Inflammatory macrophage treated with lipopolysaccharide for 1 hour (primary cell): ENCODE results near the gene ACKR3.

Source experiments
- DNase-seq, 2 donors: peaks; one replicate each; pipeline ENCODE4 v3.0.0-alpha.2; 2020 to 2022

The ACKR3 gene

GRCh38 chr2:236569573-236569973 is at the start of gene ACKR3:
Gene ACKR3, plus strand, starts transcription at chr2:236569825. Its CDS starts 10,641 bp downstream, at chr2:236580466.
- DNase-seq, result peak; percentile 77 to 79

- DNase-seq, result no peak
Observed at GRCh38 chr2:236521556-236521955, 48.1 kb upstream of the ACKR3 start.

DNA sequence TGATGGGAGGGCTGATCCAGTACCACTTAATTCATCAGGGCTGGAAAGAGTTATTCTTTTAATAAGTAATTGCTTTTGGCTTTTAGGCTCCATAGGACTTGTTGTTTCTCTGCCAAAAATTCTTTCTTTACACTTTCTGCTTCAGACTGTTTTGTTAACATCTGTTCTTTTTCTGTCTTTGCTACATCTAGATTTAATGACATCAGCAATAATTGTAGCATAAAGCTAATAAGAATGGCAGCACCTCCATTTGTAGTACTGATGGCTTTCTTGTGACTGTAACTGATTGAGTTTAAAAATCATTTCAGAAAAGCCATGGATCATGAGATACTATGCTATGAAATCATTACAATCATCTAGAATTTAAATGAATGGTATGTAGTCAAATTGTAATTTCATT is 46.4 kb upstream of the ACKR3 start:
- no peak for DNase-seq

DNA sequence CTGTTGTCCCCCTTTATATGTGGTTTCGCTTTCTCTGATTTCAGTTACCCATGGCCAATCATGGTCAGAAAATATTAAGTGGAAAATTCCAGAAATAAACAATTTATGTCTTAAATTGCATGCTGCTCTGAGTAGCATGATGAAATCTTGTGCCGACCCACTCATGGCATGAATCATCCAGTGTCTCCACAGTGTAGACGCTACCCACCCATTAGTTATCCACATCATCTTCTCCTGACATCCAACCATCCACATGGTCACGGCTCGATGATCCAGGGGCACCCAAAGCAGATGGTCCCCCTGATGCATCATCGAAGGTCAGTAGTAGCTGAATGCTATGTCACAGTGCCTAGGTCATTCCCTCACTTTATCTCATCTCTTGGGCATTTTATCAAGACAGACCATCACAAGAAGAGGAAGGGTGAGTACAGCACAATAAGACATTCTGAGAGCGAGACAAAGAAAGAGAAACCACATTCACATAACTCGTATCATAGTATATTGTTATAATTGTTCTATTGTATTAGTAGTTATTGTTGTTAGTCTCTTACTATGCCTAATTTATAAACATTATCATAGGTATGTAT is 44.1 kb upstream of the ACKR3 start:
- peak; percentile 35 to 56 for DNase-seq

DNA sequence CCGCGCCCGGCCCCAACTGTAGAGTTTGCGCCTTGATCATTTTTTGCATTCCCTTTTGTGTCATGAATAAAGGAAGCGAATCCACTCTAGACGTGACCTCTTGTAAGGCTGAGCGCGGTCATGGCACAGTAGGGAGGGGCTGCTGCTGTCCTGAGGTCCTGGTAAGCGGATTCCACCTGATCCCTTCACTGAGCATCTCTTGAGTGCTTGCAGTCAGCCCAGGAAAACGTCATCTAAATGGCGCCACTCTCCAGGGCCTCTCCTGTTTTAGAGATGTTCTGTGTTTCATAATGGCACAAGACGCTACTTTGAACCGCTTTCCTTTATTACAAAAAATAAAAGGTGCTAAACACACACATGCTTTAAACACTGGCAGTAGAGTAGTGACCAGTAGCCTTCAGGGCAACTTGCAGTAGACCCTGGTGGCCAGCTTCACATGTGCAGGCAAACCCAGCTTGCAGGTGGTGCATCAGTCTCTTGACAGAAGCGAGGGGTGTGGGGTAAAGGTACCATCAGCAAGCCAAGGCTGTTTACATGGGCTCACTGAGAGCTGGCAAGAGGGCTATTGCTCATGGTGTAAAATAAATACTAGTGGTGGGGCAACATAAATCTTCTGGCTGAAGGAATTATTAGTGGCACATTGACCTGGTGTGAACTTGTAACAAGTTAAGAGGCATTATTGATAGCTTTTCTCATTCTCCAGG is 43.0 kb upstream of the ACKR3 start:
- no peak for DNase-seq

DNA sequence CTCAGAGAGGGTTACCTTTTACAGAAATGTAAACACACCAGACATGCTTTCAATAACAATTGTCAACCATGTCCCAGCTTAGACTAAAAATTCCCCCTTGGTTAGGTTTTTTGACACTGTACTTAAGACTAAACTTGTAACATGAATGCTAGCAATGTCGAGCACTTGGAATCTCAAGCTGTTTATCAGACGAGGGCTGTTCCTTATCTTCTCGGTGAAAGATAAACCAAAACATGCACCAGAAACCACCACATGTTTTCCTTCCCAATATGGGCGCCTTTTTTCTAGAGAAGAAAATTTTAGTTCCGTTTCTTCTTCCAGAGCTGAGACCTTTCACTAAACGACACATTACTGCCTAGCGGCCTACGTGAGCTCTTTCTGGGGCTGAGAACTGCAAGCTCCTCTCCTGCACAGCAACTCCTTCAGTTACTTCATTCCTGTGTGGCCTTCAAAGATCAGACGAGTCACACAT is 42.4 kb upstream of the ACKR3 start:
- no peak for DNase-seq

DNA sequence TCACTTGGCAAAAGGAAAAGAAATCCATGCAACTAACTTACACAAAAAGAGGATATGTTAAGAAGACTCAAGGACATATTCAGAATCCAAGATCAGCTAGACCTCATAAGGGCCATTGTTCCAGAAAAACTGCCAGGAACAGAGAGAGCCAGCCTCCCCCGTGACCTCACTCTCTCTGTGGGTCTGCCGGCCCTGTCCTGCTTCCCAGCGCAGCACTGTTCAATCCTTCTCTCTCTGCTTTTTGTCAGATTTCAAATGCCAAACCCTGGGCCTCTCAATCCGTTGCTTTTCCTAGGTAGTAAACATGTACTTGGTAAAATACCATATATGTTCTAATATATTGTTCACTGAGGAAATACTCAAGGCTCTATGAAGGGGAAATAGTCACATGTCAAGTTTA is 40.0 kb upstream of the ACKR3 start:
- DNase-seq, result no peak

- no peak for DNase-seq
Observed at GRCh38 chr2:236530512-236530911, 39.1 kb upstream of the ACKR3 start.

DNA sequence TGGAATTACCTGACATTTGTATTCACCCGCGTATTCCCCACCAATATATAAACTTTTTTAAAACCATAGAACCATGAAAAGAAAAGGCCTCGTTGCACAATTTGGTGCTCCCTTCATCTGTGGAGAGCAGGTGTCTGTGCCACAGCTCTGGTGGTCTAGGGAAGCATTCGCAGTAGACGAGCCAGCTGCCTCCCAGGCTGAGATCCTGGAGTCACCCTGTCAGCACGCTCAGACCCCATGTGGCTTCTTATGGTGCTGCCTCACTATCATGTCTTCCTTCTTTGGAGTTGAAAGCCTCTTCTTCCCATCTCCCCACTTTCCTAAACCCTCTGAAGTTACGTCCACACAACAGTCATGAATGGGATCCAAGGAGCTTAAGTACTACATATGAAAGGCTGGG is 38.4 kb upstream of the ACKR3 start:
- no peak for DNase-seq

GRCh38 chr2:236531996-236532395 is 37.6 kb upstream of the ACKR3 start:
- no peak for DNase-seq

- no peak for DNase-seq
Observed at GRCh38 chr2:236533343-236533742, 36.3 kb upstream of the ACKR3 start.

DNA sequence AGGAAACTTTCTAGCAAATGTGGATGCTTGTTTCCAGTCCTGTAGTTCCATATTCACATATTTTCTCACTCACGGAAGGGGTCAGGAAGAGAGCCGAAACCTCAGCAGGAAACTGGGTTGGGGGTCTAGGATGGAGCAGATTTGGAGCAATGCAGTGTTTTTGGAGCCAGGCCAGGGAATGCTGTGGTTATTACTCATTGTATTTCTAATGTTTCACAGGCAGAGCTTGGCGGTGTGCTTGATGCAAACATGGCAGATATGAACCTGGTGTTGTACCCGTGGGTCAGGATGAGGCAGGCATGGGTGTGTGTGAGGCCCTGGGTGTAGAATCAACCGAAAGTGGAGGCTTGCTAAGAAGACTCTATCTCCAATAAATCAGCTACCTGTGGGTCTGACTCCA is 34.6 kb upstream of the ACKR3 start:
- no peak for DNase-seq

- DNase-seq, result no peak
Observed at GRCh38 chr2:236536727-236537398, 32.8 kb upstream of the ACKR3 start.

GRCh38 chr2:236538242-236538641 is 31.4 kb upstream of the ACKR3 start:
- peak in 1 of 2 donors; percentile 20 for DNase-seq

DNA sequence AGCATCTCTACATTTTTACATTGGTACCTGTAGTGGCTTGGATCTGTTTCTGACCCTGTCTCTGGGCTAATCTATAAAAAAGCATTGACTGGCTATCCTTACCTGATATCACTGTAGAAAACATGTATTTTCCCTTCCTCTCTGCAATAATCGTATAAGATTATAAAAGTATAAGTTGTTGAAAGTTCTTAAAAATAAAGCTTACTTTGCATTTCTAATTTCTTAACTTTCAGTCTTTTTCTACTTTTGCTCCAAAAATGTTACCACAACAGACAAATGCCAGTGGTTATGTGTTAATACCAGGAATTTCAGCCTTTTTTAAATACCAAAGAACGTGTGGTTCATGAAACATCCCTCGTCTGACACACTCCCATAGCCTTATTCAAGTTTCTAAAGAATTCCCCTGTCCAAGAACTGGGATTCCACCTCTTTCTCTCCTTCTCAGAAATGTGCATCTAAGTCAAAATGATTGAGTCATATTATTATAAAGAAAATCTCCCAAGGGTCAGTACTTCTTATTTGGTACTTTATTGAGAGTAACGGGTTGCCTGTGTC is 28.5 kb upstream of the ACKR3 start:
- DNase-seq, result no peak

DNA sequence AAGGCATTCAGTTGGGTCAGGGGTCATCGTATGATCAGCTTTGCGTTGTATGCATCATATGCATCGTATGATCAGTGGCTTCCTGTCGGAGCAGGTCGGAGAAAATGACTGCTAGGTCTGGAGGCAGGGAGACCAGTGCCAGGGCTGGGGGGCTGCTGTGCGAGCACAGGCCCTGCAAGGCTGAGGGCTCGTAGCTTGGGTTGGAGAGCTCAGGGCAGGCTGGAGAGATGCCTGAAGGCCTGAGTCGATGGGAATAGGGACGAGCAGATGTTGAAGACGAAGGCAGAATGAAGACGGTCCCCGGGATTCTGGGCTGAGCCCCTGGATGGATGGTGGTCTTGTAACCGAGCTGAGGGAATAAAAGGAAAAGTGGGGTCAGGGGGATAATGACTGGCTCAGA is 25.3 kb upstream of the ACKR3 start:
- no peak for DNase-seq

GRCh38 chr2:236545248-236545658 is 24.4 kb upstream of the ACKR3 start:
- peak in 1 of 2 donors; percentile 25 for DNase-seq

- peak in 1 of 2 donors; percentile 35 for DNase-seq
Observed at GRCh38 chr2:236545814-236546480, 23.7 kb upstream of the ACKR3 start.

DNA sequence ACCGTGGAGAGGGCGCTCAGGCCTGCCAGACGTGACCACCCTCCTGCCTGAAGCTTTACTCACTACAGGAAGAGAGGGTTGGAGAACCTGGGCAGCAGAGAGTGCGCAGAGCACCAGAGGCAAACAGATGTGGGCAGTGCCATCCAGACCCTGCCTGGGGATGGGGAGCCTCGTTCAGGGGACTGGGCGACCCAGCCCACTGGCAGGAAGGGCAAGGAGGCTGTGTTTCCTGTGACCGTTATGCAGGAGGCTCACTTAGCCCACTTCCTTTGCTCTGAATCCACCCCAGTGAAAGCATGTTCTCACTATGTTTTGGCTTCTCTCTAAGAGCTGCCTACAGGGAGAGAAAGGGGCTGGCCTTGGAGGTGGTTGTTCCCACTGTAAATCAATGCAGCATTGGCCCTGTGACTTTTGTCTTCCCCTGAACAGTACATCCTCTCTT is 23.0 kb upstream of the ACKR3 start:
- DNase-seq, result no peak

DNA sequence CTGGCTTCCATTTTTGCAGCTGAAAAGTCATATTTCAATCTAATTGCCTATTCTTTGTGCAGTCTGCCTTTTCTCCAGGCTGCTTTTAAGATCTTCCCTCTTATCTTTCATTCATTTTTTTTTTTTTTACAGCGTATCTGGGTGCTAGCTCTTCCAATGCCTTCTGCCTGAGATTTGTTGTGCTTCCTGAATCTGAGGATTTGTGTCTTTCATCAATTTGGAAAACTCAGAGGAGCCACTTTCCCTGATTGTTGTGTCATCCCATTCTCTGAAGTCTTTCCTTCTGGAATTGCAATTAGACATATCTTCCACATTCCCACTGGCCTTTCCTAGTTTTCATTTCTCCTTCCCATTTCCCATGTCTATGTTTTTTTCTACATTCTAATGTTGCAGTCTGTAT is 21.9 kb upstream of the ACKR3 start:
- no peak for DNase-seq

DNA sequence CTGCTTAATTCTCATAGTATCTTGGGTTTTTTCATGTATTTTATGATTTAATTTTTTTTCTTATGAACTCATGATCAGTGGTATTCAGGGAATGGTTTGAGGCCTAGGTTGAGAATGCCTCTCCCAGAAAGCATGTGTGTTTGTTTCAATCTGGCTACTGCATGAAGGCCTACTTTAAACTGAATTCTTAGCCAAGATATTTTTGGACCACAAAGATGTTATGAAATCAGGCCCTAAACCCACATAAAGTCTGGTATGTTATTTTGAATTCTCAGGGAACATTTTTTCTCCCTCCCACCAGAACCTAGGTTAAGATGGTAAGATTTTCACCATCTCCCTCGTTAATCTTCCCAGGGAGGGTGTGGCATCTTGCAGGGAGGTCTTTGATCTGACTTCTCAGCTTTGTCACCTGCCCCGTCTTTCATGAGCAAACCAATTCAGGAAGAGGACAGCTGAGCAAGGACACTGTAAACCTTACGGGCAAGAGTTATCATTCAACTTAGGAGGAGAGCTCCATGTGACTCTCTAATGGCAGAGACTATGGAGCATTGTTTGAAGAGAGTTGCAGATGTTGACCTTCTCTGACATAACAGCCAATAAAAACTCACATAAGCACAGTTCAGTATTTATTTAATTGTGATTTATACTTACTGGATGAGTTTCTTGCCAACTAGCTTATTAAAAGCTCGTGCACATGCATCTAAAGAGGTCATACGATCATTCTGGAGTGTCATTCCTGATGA is 21.3 kb upstream of the ACKR3 start:
- no peak for DNase-seq

DNA sequence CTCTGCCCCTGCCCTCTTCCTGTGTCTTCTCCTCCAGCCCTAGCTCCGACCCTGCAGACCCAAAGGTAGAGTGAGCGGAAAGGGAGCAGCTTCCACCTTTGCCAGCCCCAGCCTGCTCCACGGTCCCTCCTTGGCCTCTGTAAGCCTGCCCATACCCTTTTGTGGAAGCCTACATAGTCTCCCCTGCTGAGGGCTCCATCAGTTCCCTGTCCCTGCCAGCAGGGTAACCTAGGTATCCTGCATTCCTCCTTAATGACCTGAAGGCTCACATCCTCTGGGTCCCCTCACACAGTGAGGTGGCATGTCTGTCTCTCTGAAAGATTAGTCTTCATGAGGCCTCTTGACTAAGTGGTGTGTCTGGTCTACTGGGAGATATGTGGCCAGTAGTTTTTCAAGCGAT is 20.5 kb upstream of the ACKR3 start:
- no peak for DNase-seq
